Effector memory CD4-positive, alpha-beta T cell (primary cell): ENCODE results near the gene CLPTM1L.

Experiments
- DNase-seq, 3 donors: peaks; one replicate each; pipeline ENCODE4 v3.0.0-alpha.2; 2020
- H3K27ac ChIP-seq: 2 replicates; pipeline ENCODE4 v1.7.0; 2013; ENCODE audit warnings: mild to moderate bottlenecking, low read length, moderate library complexity; ENCODE audit not compliant: insufficient read depth, poor library complexity, severe bottlenecking
- H3K27me3 ChIP-seq: replicated peaks from 2 replicates; pipeline ENCODE4 v1.7.0; 2013; ENCODE audit warnings: mild to moderate bottlenecking, low read length; ENCODE audit not compliant: insufficient read depth, control insufficient read depth, poor library complexity, severe bottlenecking
- H3K36me3 ChIP-seq: 2 replicates; pipeline ENCODE4 v1.7.0; 2013; ENCODE audit warnings: mild to moderate bottlenecking, low read length, moderate library complexity; ENCODE audit not compliant: control insufficient read depth, insufficient read depth
- H3K4me1 ChIP-seq: 2 replicates; pipeline ENCODE4 v1.7.0; 2013; ENCODE audit warnings: low read length, mild to moderate bottlenecking; ENCODE audit not compliant: control insufficient read depth, insufficient read depth, poor library complexity, severe bottlenecking
- H3K4me3 ChIP-seq: 2 replicates; pipeline ENCODE4 v1.7.0; 2013; ENCODE audit warnings: low read length, low read depth, mild to moderate bottlenecking; ENCODE audit not compliant: insufficient read depth, poor library complexity, severe bottlenecking
- H3K9me3 ChIP-seq: 2 replicates; pipeline ENCODE4 v1.7.0; 2013; ENCODE audit warnings: mild to moderate bottlenecking, low read length, moderate library complexity; ENCODE audit not compliant: control insufficient read depth
- total RNA-seq, 3 donors: gene quantifications; one replicate each; lab custom pipeline; 2026; lab: John Stamatoyannopoulos, UW

The CLPTM1L gene
- 51.4 to 64.7 (median 52.7) reads per million in 3 donors for total RNA-seq

GRCh38 chr5:1344975-1345838, at the start of gene CLPTM1L:
Gene CLPTM1L (minus strand): TSS chr5:1345099. CDS start chr5:1344841, 258 bp downstream.
- no peaks in the 10 kb centered on the region for H3K27me3 ChIP-seq
- peak within 1 kb of the TSS; percentile 86 for H3K27ac ChIP-seq
- H3K4me3 ChIP-seq = peak within 1 kb of the TSS; percentile 89
- DNase-seq = peak; percentile 80 to 84 (median 80)
- no peaks in the 10 kb centered on the region for H3K9me3 ChIP-seq
- peaks cover 18% of the 10 kb centered on the region for H3K4me1 ChIP-seq
- peaks cover 23% of the 10 kb centered on the region for H3K36me3 ChIP-seq

GRCh38 chr5:1393571-1394501, 48.9 kb upstream of the CLPTM1L start:
- no peaks in the 10 kb centered on the region for H3K27me3 ChIP-seq
- no peak for DNase-seq
- H3K4me1 ChIP-seq = no peaks in the 10 kb centered on the region
- no peaks in the 10 kb centered on the region for H3K9me3 ChIP-seq
- H3K36me3 ChIP-seq = no peaks in the 10 kb centered on the region
- no peak overlapping the region for H3K27ac ChIP-seq
- H3K4me3 ChIP-seq = no peak overlapping the region

GRCh38 chr5:1392801-1393565, 48.1 kb upstream of the CLPTM1L start:
- no peaks in the 10 kb centered on the region for H3K27me3 ChIP-seq
- no peaks in the 10 kb centered on the region for H3K9me3 ChIP-seq
- H3K4me3 ChIP-seq = no peak overlapping the region
- no peaks in the 10 kb centered on the region for H3K4me1 ChIP-seq
- no peak for DNase-seq
- H3K36me3 ChIP-seq = no peaks in the 10 kb centered on the region
- H3K27ac ChIP-seq = no peak overlapping the region

- H3K27me3 ChIP-seq = no peaks in the 10 kb centered on the region
- no peak overlapping the region for H3K4me3 ChIP-seq
- no peaks in the 10 kb centered on the region for H3K36me3 ChIP-seq
- no peak for DNase-seq
- H3K27ac ChIP-seq = no peak overlapping the region
- H3K4me1 ChIP-seq = no peaks in the 10 kb centered on the region
- H3K9me3 ChIP-seq = no peaks in the 10 kb centered on the region
These were observed 47.4 kb upstream of the CLPTM1L start for GRCh38 chr5:1392261-1392660.

GRCh38 chr5:1391691-1392090, 46.8 kb upstream of the CLPTM1L start:
- DNase-seq = no peak
- no peak overlapping the region for H3K27ac ChIP-seq
- no peak overlapping the region for H3K4me3 ChIP-seq
- no peaks in the 10 kb centered on the region for H3K27me3 ChIP-seq
- H3K36me3 ChIP-seq = no peaks in the 10 kb centered on the region
- H3K4me1 ChIP-seq = peaks cover 5% of the 10 kb centered on the region
- H3K9me3 ChIP-seq = no peaks in the 10 kb centered on the region

GRCh38 chr5:1390861-1391600, 46.1 kb upstream of the CLPTM1L start:
- H3K4me1 ChIP-seq = peaks cover 11% of the 10 kb centered on the region
- H3K9me3 ChIP-seq = no peaks in the 10 kb centered on the region
- no peak for DNase-seq
- no peaks in the 10 kb centered on the region for H3K36me3 ChIP-seq
- no peak overlapping the region for H3K4me3 ChIP-seq
- H3K27ac ChIP-seq = no peak overlapping the region
- no peaks in the 10 kb centered on the region for H3K27me3 ChIP-seq

- no peaks in the 10 kb centered on the region for H3K27me3 ChIP-seq
These were observed 45.4 kb upstream of the CLPTM1L start for GRCh38 chr5:1390333-1390732.

GRCh38 chr5:1388383-1388967, 43.6 kb upstream of the CLPTM1L start:
- Histone ChIP-seq H3K4me1 (peaks cover 20% of the 10 kb centered on the region), H3K4me3 (no peak overlapping the region), H3K27ac (no peak overlapping the region), H3K36me3 (no peaks in the 10 kb centered on the region), H3K27me3 (no peaks in the 10 kb centered on the region), H3K9me3 (no peaks in the 10 kb centered on the region)
- DNase-seq = no peak

More at GRCh38 chr5:1390333-1390732, 45.4 kb upstream of the CLPTM1L start:
- Histone ChIP-seq H3K36me3 (no peaks in the 10 kb centered on the region), H3K4me1 (peaks cover 18% of the 10 kb centered on the region), H3K9me3 (no peaks in the 10 kb centered on the region), H3K4me3 (no peak overlapping the region), H3K27ac (no peak overlapping the region)
- DNase-seq = no peak

- Histone ChIP-seq H3K27me3 (no peaks in the 10 kb centered on the region), H3K9me3 (no peaks in the 10 kb centered on the region), H3K4me1 (peaks cover 20% of the 10 kb centered on the region), H3K36me3 (no peaks in the 10 kb centered on the region), H3K27ac (peak overlapping the region; percentile 7), H3K4me3 (no peak overlapping the region)
- no peak for DNase-seq
These were observed 43.0 kb upstream of the CLPTM1L start for GRCh38 chr5:1387876-1388275.
